ENCODE data around the gene TNFRSF18.

Gene TNFRSF18

GRCh38 chr1:1221887-1222574 is 15.6 kb upstream of the TNFRSF18 start:
- Histone ChIP-seq H3K4me3 (no peak overlapping the region), H3K27ac (no peak overlapping the region), H4K20me1 (peaks cover 94% of the 10 kb centered on the region), H3K4me1 (peaks cover 2% of the 10 kb centered on the region; the same call in 1 of the 2 replicates), H3K4me2 (no peak overlapping the region), H3K27me3 (no peaks in the 10 kb centered on the region), H3K36me3 (peaks cover 99% of the 10 kb centered on the region), H3K9ac (no peak overlapping the region), H3K9me3 (no peaks in the 10 kb centered on the region)
- no peak for TF ChIP-seq Cebpa-rat (IDR thresholded peaks at IDR 0.05)

- H3K27me3 ChIP-seq = no peaks in the 10 kb centered on the region
- peaks cover 94% of the 10 kb centered on the region for H4K20me1 ChIP-seq
- TF ChIP-seq Cebpa-rat (IDR thresholded peaks at IDR 0.05) = no peak
- peaks cover 99% of the 10 kb centered on the region for H3K36me3 ChIP-seq
- H3K4me1 ChIP-seq = peaks cover 20% of the 10 kb centered on the region
- no peaks in the 10 kb centered on the region for H3K9me3 ChIP-seq
- H3K27ac ChIP-seq = no peak overlapping the region
- H3K9ac ChIP-seq = no peak overlapping the region
- H3K4me3 ChIP-seq = no peak overlapping the region
- H3K4me2 ChIP-seq = no peak overlapping the region
These were observed 13.8 kb upstream of the TNFRSF18 start for GRCh38 chr1:1220197-1220596.

GRCh38 chr1:1219341-1219740 is 12.9 kb upstream of the TNFRSF18 start:
- Histone ChIP-seq H3K9me3 (no peaks in the 10 kb centered on the region), H3K4me2 (no peak overlapping the region), H3K36me3 (peaks cover 93% of the 10 kb centered on the region), H3K27ac (no peak overlapping the region), H3K27me3 (no peaks in the 10 kb centered on the region), H3K4me3 (no peak overlapping the region), H3K9ac (no peak overlapping the region), H3K4me1 (peaks cover 29% of the 10 kb centered on the region), H4K20me1 (peaks cover 94% of the 10 kb centered on the region)
- TF ChIP-seq Cebpa-rat (IDR thresholded peaks at IDR 0.05) = no peak

GRCh38 chr1:1218524-1219200 is 12.3 kb upstream of the TNFRSF18 start:
- Histone ChIP-seq H3K27me3 (no peaks in the 10 kb centered on the region), H3K36me3 (peaks cover 87% of the 10 kb centered on the region), H3K9me3 (no peaks in the 10 kb centered on the region), H3K4me1 (peaks cover 36% of the 10 kb centered on the region), H4K20me1 (peaks cover 94% of the 10 kb centered on the region), H3K4me2 (no peak overlapping the region), H3K27ac (no peak overlapping the region), H3K9ac (no peak overlapping the region), H3K4me3 (no peak overlapping the region)
- no peak for TF ChIP-seq Cebpa-rat (IDR thresholded peaks at IDR 0.05)

GRCh38 chr1:1217621-1218523 is 11.5 kb upstream of the TNFRSF18 start:
- H3K27me3 ChIP-seq = peaks cover 6% of the 10 kb centered on the region; the same call in 1 of the 2 replicates
- no peak overlapping the region for H3K9ac ChIP-seq
- no peak overlapping the region for H3K27ac ChIP-seq
- no peak overlapping the region for H3K4me2 ChIP-seq
- no peaks in the 10 kb centered on the region for H3K9me3 ChIP-seq
- peaks cover 44% of the 10 kb centered on the region for H3K4me1 ChIP-seq
- TF ChIP-seq Cebpa-rat (IDR thresholded peaks at IDR 0.05) = no peak
- H3K36me3 ChIP-seq = peaks cover 80% of the 10 kb centered on the region
- H3K4me3 ChIP-seq = no peak overlapping the region
- H4K20me1 ChIP-seq = peaks cover 96% of the 10 kb centered on the region

GRCh38 chr1:1216770-1217620 is 10.6 kb upstream of the TNFRSF18 start:
- H3K27me3 ChIP-seq = peaks cover 6% of the 10 kb centered on the region; the same call in 1 of the 2 replicates
- H3K27ac ChIP-seq = no peak overlapping the region
- H3K9me3 ChIP-seq = no peaks in the 10 kb centered on the region
- no peak overlapping the region for H3K9ac ChIP-seq
- no peak overlapping the region; the same call in 1 of the 2 replicates for H3K4me2 ChIP-seq
- peaks cover 91% of the 10 kb centered on the region for H4K20me1 ChIP-seq
- peaks cover 71% of the 10 kb centered on the region for H3K36me3 ChIP-seq
- peaks cover 52% of the 10 kb centered on the region for H3K4me1 ChIP-seq
- no peak overlapping the region for H3K4me3 ChIP-seq
- no peak for TF ChIP-seq Cebpa-rat (IDR thresholded peaks at IDR 0.05)

- Histone ChIP-seq H3K36me3 (peaks cover 61% of the 10 kb centered on the region), H3K9me3 (no peaks in the 10 kb centered on the region), H3K9ac (no peak overlapping the region), H3K4me3 (no peak overlapping the region), H4K20me1 (peaks cover 81% of the 10 kb centered on the region), H3K27ac (no peak overlapping the region), H3K27me3 (peaks cover 6% of the 10 kb centered on the region; the same call in 1 of the 2 replicates), H3K4me1 (peaks cover 61% of the 10 kb centered on the region), H3K4me2 (no peak overlapping the region; the same call in 1 of the 2 replicates)
- no peak for TF ChIP-seq Cebpa-rat (IDR thresholded peaks at IDR 0.05)
These were observed 9.7 kb upstream of the TNFRSF18 start for GRCh38 chr1:1215881-1216605.

GRCh38 chr1:1215080-1215676 is 8.8 kb upstream of the TNFRSF18 start:
- H3K9me3 ChIP-seq = no peaks in the 10 kb centered on the region
- peaks cover 6% of the 10 kb centered on the region; the same call in 1 of the 2 replicates for H3K27me3 ChIP-seq
- peaks cover 73% of the 10 kb centered on the region for H4K20me1 ChIP-seq
- no peak overlapping the region for H3K27ac ChIP-seq
- TF ChIP-seq Cebpa-rat (IDR thresholded peaks at IDR 0.05) = no peak
- peaks cover 53% of the 10 kb centered on the region for H3K36me3 ChIP-seq
- no peak overlapping the region for H3K9ac ChIP-seq
- H3K4me1 ChIP-seq = peaks cover 70% of the 10 kb centered on the region
- no peak overlapping the region for H3K4me3 ChIP-seq
- peak overlapping the region; percentile 99 for H3K4me2 ChIP-seq
